GM12878 (cell line): Measurements from ENCODE around the gene GCSAM.

Experiments used
- CBX5 ChIP-seq: sonication (generic); IDR thresholded peaks from 2 replicates; pipeline ENCODE4 v1.6.1; 2016; ENCODE audit warnings: low read depth, moderate library complexity, mild to moderate bottlenecking, inconsistent platforms
- CTCF ChIP-seq, 3 experiments: IDR thresholded peaks in 2 of 3; conservative IDR thresholded peaks in 1 of 3; 2 replicates each; pipeline ENCODE4 v1.5.1; 2011; ENCODE audit warnings: low read depth in 3 of 3, low read length in 3 of 3, mild to moderate bottlenecking in 3 of 3, control low read depth in 2 of 3, moderate library complexity in 2 of 3, inconsistent platforms in 1 of 3, mixed read lengths in 1 of 3; ENCODE audit not compliant: control insufficient read depth in 2 of 3, insufficient read depth in 1 of 3; ENCODE audit errors: extremely low read depth in 1 of 3
- EP300 ChIP-seq, 2 experiments: fragments of 150-350 bp in 1 of 2; IDR thresholded peaks; 2 replicates each; pipeline ENCODE4 v1.6.1; 2011 to 2012; ENCODE audit warnings: low read depth in 2 of 2, low read length in 2 of 2, borderline replicate concordance in 1 of 2, improper control_type of control experiment in 1 of 2, inconsistent platforms in 1 of 2; ENCODE audit not compliant: control insufficient read depth in 1 of 2
- EZH2 ChIP-seq: IDR thresholded peaks from 2 replicates; pipeline ENCODE4 v1.6.1; 2012; ENCODE audit warnings: low read depth, mild to moderate bottlenecking, control low read depth, inconsistent platforms, low read length, borderline replicate concordance; ENCODE audit not compliant: control insufficient read depth
- HDAC6 ChIP-seq: fragments of 200-600 bp; sonication (generic); IDR thresholded peaks from one replicate; pipeline ENCODE4 v1.8.0; 2017; ENCODE audit warnings: antibody characterized with exemption; ENCODE audit not compliant: unreplicated experiment
- JUND ChIP-seq: IDR thresholded peaks from 2 replicates; pipeline ENCODE4 v1.6.1; 2012; ENCODE audit warnings: low read depth, mild to moderate bottlenecking, low read length, improper control_type of control experiment, moderate library complexity
- PBX3 ChIP-seq: IDR thresholded peaks from 2 replicates; pipeline ENCODE4 v1.6.1; 2011; ENCODE audit warnings: mild to moderate bottlenecking, low read depth, low read length, moderate library complexity; ENCODE audit not compliant: insufficient replicate concordance
- POLR2A ChIP-seq: IDR thresholded peaks from 2 replicates; pipeline ENCODE4 v1.6.1; 2011; ENCODE audit warnings: low read depth, mild to moderate bottlenecking, low read length
- POLR2AphosphoS2 ChIP-seq: IDR thresholded peaks from 2 replicates; pipeline ENCODE4 v1.6.1; 2011; ENCODE audit warnings: low read depth, mild to moderate bottlenecking, low read length, improper control_type of control experiment, moderate library complexity
- SP1 ChIP-seq: IDR thresholded peaks from one replicate; pipeline ENCODE4 v1.6.1; 2011; ENCODE audit warnings: low read depth, low read length
- SPI1 ChIP-seq: IDR thresholded peaks from 2 replicates; pipeline ENCODE4 v1.6.1; 2011; ENCODE audit warnings: low read depth, mild to moderate bottlenecking, low read length, moderate library complexity, borderline replicate concordance; ENCODE audit not compliant: insufficient read depth
- SREBF1 ChIP-seq: IDR thresholded peaks from 2 replicates; pipeline ENCODE4 v1.6.1; 2012; ENCODE audit warnings: mild to moderate bottlenecking, low read length
- USF2 ChIP-seq: IDR thresholded peaks from 2 replicates; pipeline ENCODE4 v1.6.1; 2011; ENCODE audit warnings: low read depth, low read length, improper control_type of control experiment, borderline replicate concordance
- ZBTB40 ChIP-seq: fragments of 450-650 bp; IDR thresholded peaks from 2 replicates; pipeline ENCODE4 v1.6.1; 2016; ENCODE audit warnings: mild to moderate bottlenecking, moderate library complexity, borderline replicate concordance

- peak; percentile 58 for TF ChIP-seq POLR2A
- no peak for TF ChIP-seq EZH2
- TF ChIP-seq SP1: no peak
- no peak for TF ChIP-seq HDAC6
- TF ChIP-seq CTCF (IDR thresholded peaks at IDR 0.05 in 2 of 3, conservative IDR thresholded peaks at IDR 0.05 in 1 of 3; ENCODE audit: control insufficient read depth in 2 of 3, extremely low read depth in 1 of 3, insufficient read depth in 1 of 3, low read depth in 3 of 3, low read length in 3 of 3): no peak
- no peak for TF ChIP-seq CBX5
- TF ChIP-seq ZBTB40: no peak
- no peak for TF ChIP-seq EP300 (IDR thresholded peaks at IDR 0.05; ENCODE audit: borderline replicate concordance in 1 of 2, control insufficient read depth in 1 of 2, low read depth in 2 of 2, low read length in 2 of 2)
- TF ChIP-seq JUND: no peak
- TF ChIP-seq POLR2AphosphoS2: 0 out of 2 replicates have a peak, but pooled peaks have one; percentile 80
- no peak for TF ChIP-seq USF2
- no peak for TF ChIP-seq PBX3
- no peak for TF ChIP-seq SREBF1
- TF ChIP-seq SPI1: no peak
These were observed 960 bp downstream of the GCSAM start for GRCh38 chr3:112132088-112132487.
